Fibroblast of skin of left quadriceps (primary cell): Measurements from ENCODE around the gene GLYAT.
"Not testable (repeated sequence)": the region's sequence is repeated elsewhere in the genome, so short reads cannot be mapped to it uniquely, and the experiment has no call there.

Source experiments
- DNase-seq, 2 experiments: peaks; one replicate each; pipeline ENCODE4 v3.0.0-alpha.2; 2013; ENCODE audit warnings: low read depth in 2 of 2

Gene GLYAT

DNA sequence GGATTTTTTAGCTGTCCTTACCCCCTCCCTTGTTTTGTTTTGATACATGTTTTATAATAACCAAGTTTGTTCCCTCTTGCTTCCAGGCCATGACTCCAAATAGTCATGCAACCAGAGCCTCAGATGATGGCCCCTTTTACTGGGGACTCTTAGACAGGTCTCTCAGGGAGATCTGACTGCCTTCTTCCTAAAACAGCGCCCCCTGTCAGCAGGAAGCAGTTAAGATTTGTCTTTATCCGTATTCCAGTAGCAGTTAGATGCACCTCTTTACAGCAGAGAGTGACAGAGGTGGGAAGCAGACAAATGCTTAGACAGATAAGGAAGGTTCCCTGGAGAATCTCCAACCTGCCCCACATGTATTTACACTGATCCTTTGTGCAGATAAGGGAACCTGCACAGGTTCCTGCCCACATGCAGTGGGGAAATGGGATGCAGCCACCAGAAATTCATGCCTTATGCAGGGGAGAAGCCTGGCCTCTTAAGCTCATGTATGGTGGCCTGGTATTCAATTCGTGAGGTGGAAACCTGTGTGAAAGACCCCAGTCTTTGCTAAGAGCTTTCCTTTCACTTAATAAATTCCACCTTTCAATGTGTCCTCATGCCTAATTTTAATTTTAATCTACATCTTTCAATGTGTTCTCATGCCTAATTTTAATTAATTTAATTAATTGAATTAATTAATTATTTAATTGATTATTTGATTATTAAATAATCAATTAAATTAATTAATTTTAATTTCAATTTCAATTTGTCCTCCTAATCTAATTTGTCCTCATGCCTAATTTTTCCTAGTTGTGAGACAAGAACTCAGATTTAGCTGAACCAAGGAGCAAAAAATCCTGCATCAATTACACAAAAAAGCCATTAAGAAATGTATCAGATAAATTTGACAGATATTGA, 11.5 kb upstream of the GLYAT start:
- no peak for DNase-seq

DNA sequence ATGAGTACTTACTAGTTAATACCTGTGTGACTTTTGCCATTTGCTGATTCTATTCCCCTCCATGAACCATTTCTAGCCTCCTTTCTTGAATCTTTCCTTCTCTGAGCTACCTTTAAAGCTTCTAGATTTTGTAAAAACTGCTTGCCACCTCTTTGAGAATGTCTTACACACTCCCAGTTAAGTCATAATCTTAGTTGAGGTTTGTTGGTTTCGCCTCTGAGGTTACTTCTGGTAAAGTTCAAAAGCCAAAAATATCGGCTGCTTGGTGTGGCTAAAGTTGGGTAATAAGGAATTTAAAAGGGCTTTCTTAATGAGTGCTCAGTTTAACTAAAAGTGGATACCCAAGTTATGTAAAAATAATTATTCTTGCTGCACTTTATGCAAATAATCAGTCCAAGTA, 10.4 kb upstream of the GLYAT start:
- DNase-seq, result no peak

DNA sequence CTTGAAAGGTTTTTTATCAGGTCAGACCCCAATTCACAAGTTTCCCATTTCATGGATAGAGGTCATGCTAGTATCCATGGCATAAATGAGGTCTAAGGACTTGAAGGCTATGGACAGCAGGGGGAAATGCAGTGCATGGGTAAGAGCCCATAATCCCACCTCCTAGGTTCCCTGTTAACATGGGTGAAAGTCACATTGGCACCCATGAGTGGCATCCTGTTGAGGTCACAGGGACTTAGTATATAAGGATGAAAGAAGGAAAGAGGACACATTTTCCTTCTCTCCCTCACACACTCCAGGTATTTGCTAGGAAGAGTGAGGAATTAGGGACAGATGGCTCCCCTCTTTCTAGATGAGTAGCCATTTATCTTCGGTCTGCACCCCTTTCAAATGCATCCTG, 9.4 kb upstream of the GLYAT start:
- DNase-seq, result no peak

DNA sequence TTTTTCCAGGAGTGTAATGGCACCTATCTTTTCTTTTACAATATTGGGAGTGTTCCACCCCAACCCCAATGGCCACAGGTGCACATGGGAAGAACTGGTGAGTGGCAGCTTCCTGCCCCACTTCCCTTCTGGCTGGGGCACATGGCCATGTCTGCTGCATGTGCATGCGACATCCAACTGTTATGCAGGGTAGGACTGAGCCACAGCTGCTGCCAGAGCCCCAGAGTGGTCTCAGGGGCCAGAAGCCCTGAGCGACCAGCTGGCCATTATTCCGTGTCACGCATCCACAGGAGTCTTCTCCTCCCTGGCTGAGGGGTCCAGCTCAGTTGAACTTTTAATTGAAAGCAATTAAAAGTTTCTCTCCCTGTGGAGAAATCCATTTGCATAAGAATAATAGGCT, 8.7 kb upstream of the GLYAT start:
- no peak for DNase-seq

DNA sequence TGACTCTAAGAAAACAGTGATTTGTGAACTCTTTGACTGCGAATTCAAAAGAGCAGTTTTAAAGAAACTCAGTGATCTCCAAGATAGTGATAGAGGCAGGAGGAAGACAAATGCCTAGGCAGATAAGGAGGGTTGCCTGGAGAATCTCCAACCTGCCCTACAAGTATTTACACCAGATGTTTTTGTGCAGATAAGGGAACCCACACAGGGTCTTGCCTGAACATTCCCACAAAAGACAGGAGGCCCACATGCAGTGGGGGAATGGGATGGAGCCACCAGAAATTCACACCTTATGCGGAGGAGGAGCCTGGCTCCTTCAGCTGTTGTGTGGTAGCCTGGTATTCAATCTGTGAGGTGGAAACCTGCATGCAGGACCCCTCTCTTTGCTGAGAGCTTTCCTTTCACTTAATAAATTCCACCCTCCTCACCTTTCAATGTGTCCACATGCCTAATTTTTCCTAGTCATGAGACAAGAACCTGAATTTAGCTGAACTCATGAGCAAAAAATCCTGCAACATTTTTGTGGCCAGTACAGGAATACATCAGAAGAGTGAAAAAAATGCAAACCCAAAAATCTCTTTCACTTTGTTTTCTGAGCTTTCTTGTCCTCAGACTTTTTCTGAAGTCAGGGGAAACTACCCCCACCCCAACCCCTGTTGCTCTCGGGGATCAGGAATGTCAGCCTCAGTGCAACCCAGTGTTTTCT, 8.1 kb upstream of the GLYAT start:
- DNase-seq, result no peak

DNA sequence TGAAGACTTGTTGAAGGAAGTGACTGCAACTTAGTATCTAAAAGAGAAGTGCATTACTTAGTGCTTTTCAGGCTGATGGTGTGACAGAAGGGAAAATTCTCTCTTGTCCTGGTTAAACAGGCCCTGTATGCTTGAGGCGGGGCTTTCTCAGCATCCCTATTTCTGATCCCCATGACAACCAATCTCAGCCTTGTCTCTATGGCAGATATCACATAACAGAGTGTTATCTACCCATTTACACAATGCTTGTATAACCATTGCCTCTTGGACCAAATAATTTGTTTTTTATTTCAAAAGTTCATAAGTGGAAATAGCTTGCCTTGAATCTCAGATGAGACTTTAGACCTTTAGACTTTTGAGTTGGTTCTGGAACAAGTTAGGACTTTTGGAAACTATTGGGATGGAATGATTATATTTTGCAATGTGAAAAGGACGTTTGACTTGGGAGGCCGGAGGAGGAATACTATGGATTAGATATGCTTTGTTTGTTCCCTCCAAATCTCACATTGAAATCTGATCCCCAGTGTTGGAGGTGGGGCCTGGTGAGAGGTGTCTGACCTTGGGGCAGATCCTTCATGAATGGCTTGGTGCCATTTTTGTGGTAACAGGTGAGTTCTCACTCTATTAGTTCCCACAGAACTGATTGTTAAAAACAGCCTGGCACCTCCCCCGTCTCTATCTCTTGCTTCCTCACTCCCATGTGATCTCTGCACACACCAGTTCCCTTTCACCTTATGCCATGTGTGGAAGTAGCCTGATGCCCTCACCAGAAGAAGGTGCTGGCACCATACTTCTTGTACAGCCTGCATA, 3.1 kb upstream of the GLYAT start:
- DNase-seq, result no peak

DNA sequence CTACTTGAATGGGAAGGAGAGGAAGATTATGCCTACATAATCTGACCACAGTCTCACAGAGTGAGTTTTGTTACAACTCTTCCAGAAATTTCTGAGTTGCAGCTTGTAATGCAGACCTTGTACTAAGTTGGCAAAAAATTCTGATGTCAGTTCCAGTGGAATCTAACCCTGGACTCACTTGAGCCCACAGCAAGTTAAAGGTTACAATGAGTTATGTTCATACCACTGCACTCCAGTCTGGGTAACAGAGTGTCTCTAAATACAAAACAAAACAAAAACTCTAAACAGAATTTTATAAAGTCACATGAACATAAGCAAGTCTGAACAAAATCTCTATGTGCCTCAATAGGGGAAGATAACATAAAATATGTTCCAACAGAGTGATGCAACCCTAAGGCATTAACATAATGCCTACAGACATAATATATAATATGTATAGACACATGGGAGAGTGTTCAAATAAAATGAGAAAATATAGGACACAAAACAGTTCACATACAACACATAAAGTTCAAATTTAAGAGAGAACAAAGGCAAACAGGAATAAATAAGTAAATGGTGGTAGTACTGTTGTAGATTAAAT, 1.1 kb downstream of the GLYAT start:
- DNase-seq, result no peak

DNA sequence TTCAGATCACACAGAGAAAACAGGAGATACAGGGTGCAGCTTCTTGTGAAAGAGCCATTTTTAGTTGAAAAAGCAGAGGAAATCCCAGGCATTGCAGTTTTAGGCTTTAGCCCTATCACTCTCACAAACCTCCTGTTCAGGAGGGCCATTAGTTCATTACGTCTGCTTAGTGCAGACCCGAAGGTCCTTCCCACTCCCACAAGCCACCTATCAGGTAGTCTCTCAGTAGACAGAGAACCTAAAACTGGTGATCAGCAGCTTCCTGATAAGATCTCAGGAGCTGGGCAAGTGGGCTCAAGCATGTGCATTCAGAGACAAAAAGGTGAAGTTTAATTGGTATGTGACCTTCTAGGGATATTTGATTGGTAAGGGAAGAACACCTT, 4.3 kb downstream of the GLYAT start:
- no peak for DNase-seq

DNA sequence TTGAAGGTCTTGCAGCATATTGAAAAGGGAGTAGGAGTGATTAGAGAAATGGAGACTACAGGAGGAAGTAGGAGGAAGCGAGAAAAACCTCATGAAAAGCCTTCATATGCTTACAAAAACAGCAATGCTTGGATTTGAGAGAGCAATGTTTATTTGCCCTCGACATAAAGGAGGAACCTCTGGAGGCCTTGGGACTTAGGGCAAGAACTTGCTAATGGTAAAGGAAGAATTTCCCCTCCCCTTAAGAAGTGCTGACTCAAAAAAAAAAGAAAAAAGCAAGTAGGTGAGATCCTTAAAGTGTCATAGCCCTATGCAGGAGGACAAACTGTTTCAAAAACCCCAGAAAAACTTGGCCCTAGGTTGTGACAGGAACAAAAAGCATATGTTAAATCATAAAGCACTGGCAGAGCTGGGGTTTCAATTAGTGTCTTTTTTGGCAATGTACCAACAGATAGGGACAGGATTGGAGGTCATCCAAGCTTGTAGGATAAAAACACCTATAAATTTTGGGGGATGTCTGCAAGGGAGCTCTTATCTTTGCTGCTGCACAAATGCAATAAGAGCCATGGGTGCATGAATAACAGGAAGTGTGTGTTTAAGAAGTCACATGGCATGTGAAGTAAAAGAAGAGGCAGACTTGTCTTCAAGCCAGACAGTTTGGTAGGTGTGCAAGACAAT, 4.9 kb downstream of the GLYAT start:
- DNase-seq, result no peak

DNA sequence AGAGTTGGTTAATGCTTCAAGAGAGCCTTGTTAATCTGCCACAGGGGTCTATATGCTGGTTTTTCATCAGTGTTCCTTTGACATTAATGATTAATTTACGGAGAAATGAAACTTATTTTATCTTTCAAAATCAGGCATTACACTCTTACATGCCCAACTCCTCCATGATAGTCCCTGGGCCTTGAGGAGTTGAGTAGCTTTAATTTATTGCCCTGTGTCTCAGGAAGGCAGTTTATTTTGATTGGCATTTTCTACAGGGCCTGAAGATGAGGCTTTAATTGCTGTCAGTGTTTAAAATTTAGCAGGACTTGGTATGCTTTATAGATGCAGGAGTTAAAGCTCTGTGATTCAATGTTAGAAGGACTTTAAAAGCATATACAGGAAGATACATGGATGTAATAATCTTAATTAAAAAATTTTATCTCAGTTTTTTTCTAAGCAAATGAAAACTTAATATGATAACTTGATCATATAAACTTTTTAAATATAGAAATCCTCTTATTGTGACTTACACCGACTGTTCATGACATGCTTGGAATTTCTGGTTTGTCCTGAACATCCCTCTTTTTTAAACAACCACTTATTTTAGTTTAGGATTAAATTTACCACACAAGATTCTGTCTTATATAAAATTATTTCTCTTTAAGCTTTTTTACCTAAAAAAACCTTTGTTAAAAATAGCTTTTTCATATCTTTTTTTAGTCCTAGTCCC, 12.2 kb downstream of the GLYAT start:
- no peak for DNase-seq

DNA sequence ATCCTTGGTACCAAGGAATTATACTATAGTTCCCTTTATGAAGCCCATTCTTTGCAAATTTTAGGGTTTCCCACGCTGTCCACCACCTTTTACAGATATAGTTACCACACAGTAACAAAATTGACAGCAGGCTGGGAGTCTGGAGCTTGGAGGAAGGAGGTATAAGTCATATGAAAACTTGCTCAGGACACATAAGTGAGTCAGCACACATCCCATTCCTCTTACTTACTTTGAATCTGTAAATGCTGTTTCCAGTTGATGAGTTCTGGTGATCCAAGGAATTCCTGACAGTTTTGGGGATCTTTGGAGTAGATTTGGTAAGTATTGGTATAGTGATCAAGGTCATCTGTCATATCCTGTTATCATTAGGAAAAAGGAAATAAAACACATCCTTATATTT, 19.2 kb downstream of the GLYAT start:
- DNase-seq, result no peak

DNA sequence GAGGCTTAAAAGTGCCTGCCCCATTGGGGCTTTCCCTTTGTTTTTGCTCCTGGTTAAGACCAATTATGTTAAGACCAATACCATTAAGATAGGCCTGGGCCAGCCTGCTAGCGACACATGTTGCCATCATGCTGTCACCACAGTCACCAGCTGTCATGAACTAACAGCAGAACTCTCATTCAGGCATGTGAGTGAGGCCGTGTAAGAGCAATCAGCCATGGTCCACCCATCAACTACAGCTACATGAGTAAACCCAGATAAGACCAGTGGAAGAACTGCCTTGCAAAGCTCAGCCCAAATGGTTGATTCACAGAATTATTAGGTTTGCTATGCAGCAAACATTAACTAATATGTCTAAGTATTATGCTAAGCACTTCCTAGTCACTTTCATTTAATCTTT, 19.9 kb downstream of the GLYAT start:
- no peak for DNase-seq

DNA sequence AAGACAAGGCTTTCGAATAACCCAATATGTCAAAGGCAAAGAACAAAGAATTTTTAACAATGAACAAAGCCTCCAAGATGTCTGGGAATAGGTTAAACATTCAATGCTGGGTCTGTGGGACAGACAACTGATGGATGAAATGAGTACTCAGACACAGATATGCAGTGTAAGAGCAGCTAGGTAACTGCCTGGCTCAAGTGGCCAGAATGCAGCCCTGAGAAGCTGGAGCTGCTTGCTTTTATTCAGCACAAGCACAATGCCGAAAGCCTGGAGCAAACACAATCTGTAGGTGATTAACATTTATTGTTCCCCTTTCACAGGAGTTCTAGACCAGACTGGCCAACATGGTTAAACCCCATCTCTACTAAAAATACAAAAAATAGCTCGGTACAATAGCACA, 24.0 kb downstream of the GLYAT start:
- no peak for DNase-seq

DNA sequence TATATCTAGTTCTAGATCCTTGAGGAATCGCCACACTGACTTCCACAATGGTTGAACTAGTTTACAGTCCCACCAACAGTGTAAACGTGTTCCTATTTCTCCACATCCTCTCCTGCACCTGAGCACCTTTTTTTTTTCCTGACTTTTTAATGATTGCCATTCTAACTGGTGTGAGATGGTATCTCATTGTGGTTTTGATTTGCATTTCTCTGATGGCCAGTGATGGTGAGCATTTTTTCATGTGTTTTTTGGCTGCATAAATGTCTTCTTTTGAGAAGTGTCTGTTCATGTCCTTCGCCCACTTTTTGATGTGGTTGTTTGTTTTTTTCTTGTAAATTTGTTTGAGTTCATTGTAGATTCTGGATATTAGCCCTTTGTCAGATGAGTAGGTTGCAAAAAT, 34.9 kb downstream of the GLYAT start:
- DNase-seq, result not testable (repeated sequence)

DNA sequence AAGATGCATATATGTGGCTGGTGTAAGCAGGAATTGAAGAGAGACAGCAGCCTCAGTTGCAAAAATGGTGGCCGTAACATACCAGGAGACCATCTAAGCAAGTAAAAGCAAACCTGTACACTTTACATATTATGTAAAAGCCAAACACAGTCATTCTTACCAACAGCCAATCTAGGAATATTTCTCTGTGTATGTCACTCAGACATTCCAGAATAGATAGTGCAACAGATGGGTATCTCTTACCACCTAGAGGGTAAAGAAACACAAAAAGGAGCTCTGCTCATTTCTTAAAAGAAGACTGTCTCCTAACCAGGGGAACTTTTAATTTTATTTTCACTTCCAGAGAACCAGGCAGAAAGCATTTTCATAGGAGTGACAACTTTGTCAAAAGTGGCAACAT, 38.7 kb downstream of the GLYAT start:
- DNase-seq, result no peak

DNA sequence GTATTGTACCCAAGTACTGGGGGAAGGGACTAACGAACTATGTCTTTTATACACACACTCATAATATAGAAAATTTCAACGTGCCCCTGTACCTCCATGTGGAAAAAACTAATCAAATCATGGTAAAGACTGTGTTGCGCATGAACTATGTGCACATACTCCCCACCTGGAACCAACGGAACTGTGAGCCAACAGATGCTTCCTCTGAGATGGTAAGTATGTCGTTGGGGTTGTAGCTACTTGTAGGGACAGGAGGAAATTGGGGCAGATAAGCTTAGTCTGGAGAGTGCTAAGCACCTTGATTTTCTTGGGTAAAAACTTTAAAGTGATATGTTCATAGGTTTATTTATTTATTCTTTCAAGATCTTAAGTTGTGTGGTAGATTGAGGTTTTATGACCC, 40.1 kb downstream of the GLYAT start:
- no peak for DNase-seq

DNA sequence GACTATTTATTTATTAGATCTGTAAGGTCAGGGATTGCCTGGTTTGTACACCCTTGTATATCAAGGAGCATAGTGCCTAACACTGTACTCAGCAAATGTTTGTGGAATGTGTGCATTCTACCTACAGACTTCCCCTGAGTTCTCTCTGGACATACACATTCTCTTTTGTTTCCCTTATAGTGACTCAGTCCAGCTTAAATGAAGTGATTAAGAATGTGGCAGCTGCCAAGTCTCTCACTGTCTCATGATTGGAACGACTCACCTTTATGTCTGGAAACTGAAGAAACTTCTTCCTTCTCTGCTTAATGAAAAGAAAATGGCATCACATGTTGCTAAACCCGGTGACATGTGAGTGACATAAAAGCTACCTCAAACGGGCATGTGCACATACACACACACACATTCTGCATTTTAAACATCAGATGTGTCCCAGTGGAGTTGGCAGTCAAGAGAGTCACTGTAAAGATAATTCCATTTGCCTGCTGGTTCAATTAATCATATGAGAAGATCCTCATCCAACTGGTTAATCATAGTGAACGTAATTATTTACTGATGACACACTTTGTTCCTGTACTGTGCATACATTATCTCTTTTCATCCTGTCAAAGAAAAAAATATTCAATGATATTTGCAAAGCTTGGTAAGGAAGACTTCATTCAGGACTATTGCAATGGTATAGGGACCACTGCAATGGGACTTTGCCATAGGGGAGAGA, 42.8 kb downstream of the GLYAT start:
- no peak for DNase-seq

DNA sequence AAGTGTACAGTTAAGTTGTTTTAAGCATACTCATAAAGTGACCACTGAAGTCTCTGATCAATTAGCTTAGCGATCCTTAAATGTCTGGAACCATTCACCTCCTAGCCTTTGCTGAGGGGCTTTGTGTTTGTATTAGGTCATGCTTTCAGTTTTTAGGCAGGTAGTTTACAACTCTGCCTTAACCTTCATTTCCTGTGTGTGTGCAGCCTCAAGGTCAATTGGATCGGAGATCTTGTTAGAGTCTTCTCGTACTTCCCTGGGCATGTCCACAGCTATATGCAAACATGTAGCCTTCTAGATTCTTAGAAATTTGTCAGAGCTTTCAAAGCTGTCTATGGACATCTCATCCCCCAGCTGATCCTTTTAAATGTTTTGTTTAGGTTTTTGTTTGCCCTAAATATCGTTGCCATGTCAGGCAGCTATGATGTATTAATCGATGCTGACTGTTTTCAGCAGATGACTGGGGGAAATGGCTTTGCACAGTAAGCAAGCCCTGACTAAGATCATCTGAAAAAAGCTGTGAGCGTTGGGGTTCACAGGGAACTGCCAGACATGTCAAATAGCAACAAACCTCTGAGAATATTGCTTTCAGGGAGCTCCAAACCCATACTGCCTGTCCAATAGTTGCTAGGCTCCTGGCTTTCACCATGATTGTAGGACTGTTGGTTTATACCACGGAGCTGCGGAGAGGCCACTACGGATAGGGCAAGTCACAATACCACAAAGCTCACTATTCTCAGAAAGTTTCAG, 45.6 kb downstream of the GLYAT start:
- no peak for DNase-seq

DNA sequence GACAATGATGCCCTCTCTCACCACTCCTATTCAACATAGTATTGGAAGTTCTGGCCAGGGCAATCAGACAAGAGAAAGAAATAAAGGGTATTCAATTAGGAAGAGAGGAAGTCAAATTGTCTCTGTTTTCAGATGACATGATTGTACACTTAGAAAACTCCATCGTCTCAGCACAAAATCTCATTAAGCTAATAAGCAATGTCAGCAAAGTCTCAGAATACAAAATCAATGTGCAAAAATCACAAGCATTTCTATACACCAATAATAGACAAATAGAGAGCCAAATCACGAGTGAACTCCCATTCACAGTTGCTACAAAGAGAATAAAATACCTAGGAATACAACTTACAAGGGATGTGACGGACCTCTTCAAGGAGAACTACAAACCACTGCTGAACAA, 49.1 kb downstream of the GLYAT start:
- not testable (repeated sequence) for DNase-seq

DNA sequence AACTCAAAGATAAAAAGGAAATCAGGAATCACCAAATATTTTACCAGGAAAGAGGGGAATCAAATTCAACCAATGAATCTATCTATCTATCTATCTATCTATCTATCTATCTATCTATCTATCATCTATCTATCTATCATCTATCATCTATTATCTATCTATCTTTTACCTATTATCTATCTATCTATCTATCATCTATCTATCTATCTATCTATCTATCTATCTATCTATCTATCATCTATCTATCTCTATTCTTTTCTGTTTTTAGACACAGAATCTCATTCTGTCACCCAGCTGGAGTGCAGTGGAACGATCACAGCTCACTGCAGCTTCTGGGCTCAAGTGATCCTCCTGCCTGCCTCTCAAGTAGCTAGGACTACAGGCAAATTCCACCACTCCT, 54.2 kb downstream of the GLYAT start:
- DNase-seq, result not testable (repeated sequence)
